ENCODE data around the gene LRRC19.

Gene LRRC19

GRCh38 chr9:27005491-27005890, at the start of gene LRRC19:
Gene LRRC19 (minus strand): TSS chr9:27005672. CDS start chr9:26999694, 5,978 bp downstream.
- DNase-seq (ENCODE audit: low read depth) = no peak

- no peak for DNase-seq (ENCODE audit: low read depth)
Measured at GRCh38 chr9:27054841-27055240, 49.4 kb upstream of the LRRC19 start.

DNA sequence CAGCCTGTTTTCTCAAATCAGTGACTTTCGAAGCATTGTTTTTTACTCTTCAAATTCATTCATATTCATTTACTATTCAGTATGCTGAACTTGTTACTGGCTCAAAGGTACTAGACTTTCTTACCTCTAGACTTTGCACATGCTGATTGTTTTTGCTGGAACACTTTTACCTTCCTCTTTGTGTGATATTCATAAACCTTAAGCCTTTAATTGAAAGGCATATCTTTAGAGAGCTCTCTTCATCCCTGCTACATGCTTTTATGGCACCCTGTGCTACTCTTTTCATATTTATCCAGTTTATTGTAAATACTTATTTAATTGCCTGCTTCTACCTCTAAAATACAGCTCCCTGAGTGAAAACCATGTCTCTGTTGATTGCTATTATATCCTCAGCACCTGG, 48.7 kb upstream of the LRRC19 start:
- DNase-seq (ENCODE audit: low read depth) = no peak

DNA sequence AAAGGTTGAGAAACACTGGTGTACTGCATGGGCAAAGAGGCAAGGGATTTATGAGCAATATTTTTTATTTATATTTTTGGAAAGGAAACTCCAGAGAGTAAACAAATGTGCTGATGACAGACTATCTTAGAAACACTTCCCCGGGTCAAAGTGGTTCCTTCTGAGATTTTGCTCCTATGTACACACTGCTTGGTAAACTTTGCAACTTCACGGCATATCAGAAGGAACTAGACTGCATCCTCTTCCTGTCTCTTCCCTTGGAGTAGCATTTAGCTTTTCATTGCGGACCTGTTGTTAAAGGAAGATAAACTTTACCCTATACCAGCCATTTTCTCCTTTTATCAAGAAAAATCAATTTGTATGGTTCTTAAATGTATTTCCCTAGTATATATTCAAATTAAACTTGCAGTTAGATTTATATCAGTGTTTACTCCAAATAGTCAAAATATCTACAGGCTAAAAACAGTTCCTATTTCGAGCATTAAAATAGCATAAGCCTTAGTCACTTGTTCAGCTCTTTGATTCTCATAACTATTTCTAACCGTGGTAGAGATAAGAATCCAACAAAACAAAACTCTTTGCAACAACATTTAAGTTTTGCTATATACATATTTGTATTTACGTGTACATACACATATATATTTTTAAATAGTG, 48.0 kb upstream of the LRRC19 start:
- DNase-seq (ENCODE audit: low read depth) = peak; percentile 59

GRCh38 chr9:27047136-27047535, 41.7 kb upstream of the LRRC19 start:
- no peak for DNase-seq (ENCODE audit: low read depth)

GRCh38 chr9:27043176-27043575, 37.7 kb upstream of the LRRC19 start:
- no peak for DNase-seq (ENCODE audit: low read depth)

DNA sequence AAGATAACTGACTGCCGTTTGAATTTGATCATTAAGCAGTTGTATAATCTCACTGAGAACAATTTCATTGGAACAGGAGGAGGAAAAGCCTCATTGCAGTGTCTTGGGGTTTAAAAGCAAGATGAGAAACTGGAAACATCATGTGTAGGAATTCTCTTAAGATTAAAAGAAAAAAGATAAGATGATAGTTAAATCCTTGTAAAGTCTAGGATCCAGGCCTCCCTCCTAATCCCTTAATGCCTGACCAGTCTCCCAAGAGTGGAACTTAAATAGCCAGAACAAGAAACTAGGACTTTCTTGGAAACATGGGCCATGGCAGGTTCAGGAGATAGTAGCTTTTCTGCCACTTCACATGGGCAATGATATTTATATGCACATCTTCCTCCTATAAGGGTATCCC, 37.0 kb upstream of the LRRC19 start:
- DNase-seq (ENCODE audit: low read depth) = no peak

- no peak for DNase-seq (ENCODE audit: low read depth)
Measured at GRCh38 chr9:27041746-27042145, 36.3 kb upstream of the LRRC19 start.

DNA sequence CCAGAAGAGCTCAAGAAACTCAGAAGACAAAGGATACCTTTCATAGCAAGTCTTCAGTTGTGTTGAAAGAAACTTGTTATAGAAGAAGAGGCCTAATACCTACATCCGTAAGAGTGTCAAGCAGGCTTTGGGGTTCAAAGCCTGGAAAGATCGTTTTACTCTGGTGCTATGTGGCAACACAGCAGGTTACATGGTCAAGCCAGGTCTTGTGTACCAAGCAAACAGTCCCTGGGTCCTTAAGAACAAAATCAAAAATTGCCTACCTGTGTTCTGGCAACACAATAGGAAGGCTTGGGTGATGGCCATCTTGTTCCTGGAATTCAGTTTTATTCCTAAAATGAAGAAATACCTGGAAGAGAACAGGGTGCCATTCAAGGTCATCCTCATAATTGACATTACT, 32.0 kb upstream of the LRRC19 start:
- no peak for DNase-seq (ENCODE audit: low read depth)

GRCh38 chr9:27033815-27034403, 28.4 kb upstream of the LRRC19 start:
- peak; percentile 56 for DNase-seq (ENCODE audit: low read depth)

GRCh38 chr9:27029186-27029585, 23.7 kb upstream of the LRRC19 start:
- DNase-seq (ENCODE audit: low read depth) = no peak

DNA sequence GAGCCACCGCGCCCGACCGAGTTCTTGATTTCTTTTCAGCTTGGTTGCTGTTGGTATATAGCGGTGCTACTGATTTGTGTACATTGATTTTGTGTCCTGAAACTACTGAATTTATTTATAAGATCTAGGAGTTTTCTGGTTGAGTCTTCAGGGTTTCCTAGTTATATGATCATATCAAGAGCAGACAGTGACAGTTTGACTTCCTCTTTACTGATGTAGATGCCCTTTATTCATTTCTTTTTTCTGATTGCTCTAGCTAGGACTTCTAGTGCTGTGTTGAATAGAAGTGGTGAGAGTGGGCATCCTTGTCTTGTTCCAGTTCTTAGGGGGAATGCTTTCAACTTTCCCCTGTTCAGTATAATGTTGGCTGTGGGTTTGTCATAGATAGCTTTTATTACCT, 17.4 kb upstream of the LRRC19 start:
- no peak for DNase-seq (ENCODE audit: low read depth)

DNA sequence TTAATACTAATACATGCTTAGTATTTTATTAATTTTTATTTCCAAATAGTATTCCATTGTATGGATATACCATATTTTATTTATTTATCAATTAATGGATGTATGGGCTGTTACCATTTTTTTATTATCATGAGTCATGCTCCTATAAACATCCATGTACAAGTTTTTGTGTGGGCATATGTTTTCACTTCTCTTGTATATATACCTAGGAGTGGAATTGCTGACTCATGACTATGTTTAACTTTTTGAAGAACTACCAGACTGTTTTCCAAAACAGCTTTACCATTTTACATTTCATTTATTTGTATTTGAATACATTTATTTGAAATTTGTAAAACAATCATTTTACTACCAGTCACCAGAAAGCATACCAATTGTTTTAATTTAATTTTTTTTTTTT, 14.1 kb upstream of the LRRC19 start:
- DNase-seq (ENCODE audit: low read depth) = peak; percentile 81

GRCh38 chr9:27003426-27004077, 1.9 kb downstream of the LRRC19 start:
- no peak for DNase-seq (ENCODE audit: low read depth)

DNA sequence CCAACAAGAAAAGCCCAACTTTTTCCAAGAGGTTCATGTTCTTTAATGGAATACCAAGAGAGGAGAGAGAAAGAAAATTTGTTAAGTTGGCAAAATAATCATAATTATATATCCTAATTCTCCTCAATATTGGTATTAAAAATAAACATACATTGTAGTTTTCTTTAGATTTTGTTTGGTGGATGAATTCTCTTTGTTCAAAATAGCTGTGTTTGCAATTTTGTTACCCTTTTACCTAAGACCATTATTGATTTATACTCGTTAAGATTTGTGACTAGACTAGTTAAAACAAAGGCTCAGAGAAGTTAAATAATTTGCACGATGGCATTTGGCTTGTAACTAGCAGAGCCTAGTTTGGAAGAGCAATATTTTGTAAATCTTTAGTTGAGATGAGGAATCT, 9.7 kb downstream of the LRRC19 start:
- no peak for DNase-seq (ENCODE audit: low read depth)

DNA sequence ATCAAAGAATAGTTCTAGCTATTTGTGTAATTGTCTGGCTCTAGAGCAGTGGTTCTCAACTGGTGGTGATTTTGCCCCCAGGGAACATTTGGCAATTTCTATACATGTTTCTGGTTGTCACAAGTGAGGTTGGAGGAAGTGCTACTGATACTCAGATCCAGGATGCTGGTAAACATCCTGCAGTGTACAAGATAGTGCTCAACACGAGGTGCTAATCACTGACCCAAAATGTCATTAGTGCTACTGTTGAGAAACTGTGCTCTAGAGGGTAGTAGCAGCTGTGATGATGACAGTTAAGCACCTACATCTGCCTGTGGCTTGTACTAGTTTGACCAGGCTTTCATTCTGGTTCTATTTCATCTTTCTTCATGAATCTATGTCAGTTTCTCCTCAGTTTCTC, 22.1 kb downstream of the LRRC19 start:
- DNase-seq (ENCODE audit: low read depth) = no peak

DNA sequence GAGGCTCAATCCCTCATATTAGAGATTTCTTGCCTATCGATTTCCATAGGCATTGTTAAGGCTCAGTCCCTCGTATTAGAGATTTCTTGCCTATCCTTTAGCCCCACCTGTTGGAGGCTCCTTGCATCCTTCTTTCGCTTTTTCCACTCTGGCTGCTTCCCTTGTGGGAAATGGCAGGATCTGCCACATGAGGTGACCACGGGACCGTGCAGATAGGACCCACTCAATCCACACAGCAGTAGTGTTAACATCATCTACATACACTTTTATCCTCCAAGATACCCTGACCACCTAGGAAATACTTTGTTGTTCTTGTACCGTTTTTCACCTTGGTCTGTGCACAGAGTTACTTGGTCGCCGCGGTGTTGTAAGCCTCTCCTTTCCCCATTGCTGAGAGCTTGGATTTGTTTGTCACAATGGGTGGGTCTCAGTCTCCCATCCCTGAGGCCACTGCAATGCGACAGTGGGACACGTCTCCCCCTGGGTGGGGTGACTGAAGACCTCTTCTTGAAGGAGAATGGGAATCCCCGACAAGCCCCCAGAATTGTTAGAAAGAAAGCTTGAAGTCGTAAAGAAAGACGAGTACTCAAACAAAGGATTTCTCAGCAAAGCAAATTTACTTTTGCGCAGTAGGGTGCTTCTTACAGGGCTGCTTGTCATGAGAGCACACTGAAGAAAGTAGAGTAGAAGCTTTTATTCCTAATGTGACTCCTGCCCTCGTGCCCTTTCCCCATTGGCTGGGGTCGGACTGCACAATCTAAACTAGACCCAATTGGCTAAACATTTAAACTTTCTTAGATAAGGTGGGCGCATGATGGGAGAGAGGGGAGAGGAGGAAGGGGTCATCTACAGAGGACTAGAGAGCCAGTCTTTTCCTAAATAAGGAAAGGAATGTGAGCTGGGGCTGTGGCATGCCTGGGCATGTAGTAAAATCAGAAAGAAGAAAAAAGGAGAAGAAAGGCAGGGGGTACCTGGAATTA, 29.5 kb downstream of the LRRC19 start:
- peak; percentile 44 for DNase-seq (ENCODE audit: low read depth)

GRCh38 chr9:26974927-26975326, 30.5 kb downstream of the LRRC19 start:
- DNase-seq (ENCODE audit: low read depth) = no peak

DNA sequence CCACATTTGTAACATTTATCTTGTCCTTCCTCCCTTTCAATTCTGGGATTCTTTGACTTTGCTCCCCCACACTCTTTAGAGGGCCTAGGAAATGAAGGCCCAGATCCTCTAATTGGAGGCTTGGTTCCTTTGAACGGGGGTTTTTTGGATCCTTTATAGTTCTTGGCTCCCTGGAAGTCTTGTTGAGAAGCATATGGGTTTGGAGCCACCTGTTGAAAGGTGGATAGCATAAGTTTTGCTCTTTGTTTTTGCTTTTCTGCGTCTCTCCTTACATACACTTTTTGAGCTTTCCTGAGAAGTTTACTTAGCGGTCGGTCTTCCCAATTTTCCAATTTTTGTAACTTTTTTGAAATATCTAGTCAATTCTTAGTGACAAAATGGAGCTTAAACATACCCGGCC, 31.5 kb downstream of the LRRC19 start:
- no peak for DNase-seq (ENCODE audit: low read depth)

DNA sequence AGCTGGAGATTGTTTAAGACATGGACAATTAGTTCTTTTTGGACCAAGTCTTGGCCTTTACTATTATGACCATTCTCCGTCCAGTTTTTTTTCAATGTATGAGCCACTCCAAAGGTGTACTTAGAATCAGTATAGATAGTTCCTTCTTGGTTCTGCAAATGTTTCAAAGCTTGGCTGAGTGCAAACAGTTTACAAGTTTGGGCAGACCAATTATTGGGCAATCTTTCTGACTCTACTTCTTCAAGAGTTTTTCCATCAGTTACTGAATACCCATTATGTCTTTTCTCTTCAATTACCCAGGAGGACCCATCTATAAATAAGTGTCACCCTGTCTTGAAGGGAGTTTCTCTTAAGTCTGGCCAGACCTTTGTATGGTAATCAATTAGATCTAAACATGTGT, 33.8 kb downstream of the LRRC19 start:
- no peak for DNase-seq (ENCODE audit: low read depth)

- DNase-seq (ENCODE audit: low read depth) = no peak
Measured at GRCh38 chr9:26956860-26957233, 48.6 kb downstream of the LRRC19 start.

All from iris pigment epithelial cell (primary cell).